MG63 (cell line): ENCODE measurements around the gene SIX1. TPM values are rescaled to one million over a fixed set of nuclear protein-coding genes. Genes with fewer than 3 reads are reported as not detected.
A peak's percentile ranks its signal among the peaks of the same experiment; 100 is the strongest.

Experiments used
- DNase-seq: peaks from one replicate; pipeline ENCODE4 v3.0.0-alpha.2; 2020
- H3K27me3 ChIP-seq: fragments of 250-450 bp; sonication (Bioruptor Pico); 2 replicates; pipeline ENCODE4 v1.5.1; 2020; ENCODE audit warnings: mild to moderate bottlenecking, moderate library complexity
- H3K36me3 ChIP-seq: fragments of 250-450 bp; sonication (Bioruptor Pico); 2 replicates; pipeline ENCODE4 v1.5.1; 2020; ENCODE audit warnings: mild to moderate bottlenecking, moderate library complexity
- H3K4me3 ChIP-seq: fragments of 250-450 bp; sonication (Bioruptor Pico); 2 replicates; pipeline ENCODE4 v1.5.1; 2020; ENCODE audit warnings: mild to moderate bottlenecking, moderate library complexity
- H3K9me3 ChIP-seq: fragments of 250-450 bp; sonication (Bioruptor Pico); 2 replicates; pipeline ENCODE4 v1.5.1; 2020; ENCODE audit warnings: mild to moderate bottlenecking, moderate library complexity
- total RNA-seq: library from RNA; depleted of rRNA; stranded (reverse); fragments of >200 nt; shearing (Covaris generic); gene quantifications from 2 replicates; pipeline ENCODE4 v1.2.3, GENCODE V29; 2014; ENCODE audit warnings: low replicate concordance; rRNA removed

SIX1 gene
- 4.1 and 10.7 TPM in 2 replicates for total RNA-seq

GRCh38 chr14:60648934-60649874 lies at the start of gene SIX1:
TSS of gene SIX1 (minus strand) at chr14:60649477. CDS start at chr14:60649189, 288 bp downstream.
- peak; percentile 85 for DNase-seq
- peak within 1 kb of the TSS; percentile 64 for H3K4me3 ChIP-seq
- H3K36me3 ChIP-seq: peaks cover 3% of the 10 kb centered on the region; the same call in 1 of the 2 replicates
- H3K9me3 ChIP-seq: no peaks in the 10 kb centered on the region
- H3K27me3 ChIP-seq: no peaks in the 10 kb centered on the region

- H3K9me3 ChIP-seq: no peaks in the 10 kb centered on the region
- no peak for DNase-seq
- no peaks in the 10 kb centered on the region for H3K27me3 ChIP-seq
- H3K4me3 ChIP-seq: no peak overlapping the region
- no peaks in the 10 kb centered on the region for H3K36me3 ChIP-seq
Measured at GRCh38 chr14:60695327-60695726, 46.0 kb upstream of the SIX1 start.

- Histone ChIP-seq H3K36me3 (no peaks in the 10 kb centered on the region), H3K4me3 (no peak overlapping the region), H3K9me3 (no peaks in the 10 kb centered on the region), H3K27me3 (no peaks in the 10 kb centered on the region)
- DNase-seq: no peak
Measured at GRCh38 chr14:60691383-60692113, 42.3 kb upstream of the SIX1 start.

DNA sequence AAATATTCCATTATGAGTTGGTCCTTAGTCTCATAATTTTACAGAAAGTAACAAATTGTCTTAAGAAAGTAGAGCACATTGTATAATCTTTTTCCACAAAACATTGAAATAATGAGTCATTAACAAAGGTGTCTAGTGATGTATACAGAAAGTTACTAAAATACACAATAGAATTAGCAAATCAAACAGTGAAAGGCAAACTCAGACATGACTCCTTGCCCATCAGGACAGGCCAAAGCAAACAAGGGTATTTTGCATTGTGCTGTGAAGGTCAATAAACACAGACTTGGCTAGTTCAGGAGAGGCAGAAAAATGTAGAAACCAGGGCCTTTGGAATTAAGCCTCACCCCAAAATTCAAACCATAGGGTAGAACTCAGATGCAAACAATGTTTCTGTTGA lies 37.6 kb upstream of the SIX1 start:
- Histone ChIP-seq H3K4me3 (no peak overlapping the region), H3K27me3 (no peaks in the 10 kb centered on the region), H3K9me3 (no peaks in the 10 kb centered on the region), H3K36me3 (no peaks in the 10 kb centered on the region)
- peak; percentile 1 for DNase-seq

- no peak overlapping the region for H3K4me3 ChIP-seq
- no peaks in the 10 kb centered on the region for H3K36me3 ChIP-seq
- H3K9me3 ChIP-seq: no peaks in the 10 kb centered on the region
- no peak for DNase-seq
- no peaks in the 10 kb centered on the region for H3K27me3 ChIP-seq
Measured at GRCh38 chr14:60684203-60684602, 34.9 kb upstream of the SIX1 start.

DNA sequence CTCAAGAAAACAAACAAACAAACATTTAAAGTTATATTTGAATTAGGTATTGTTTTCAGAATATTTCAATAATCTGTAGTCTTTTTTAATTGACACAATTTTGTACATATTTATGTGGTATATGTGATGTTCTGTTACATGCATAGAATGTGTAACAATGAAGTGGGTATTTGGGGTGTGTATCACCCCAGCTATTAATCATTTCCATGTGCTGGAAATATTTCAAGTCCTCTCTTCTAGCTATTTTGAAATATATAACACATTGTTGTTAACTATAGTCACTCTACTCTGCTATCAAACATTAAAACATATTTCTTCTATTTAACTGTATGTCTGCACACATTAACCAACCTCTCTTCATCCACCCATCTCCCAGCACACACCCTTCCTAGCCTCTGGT lies 32.0 kb upstream of the SIX1 start:
- DNase-seq: no peak
- Histone ChIP-seq H3K9me3 (no peaks in the 10 kb centered on the region), H3K27me3 (no peaks in the 10 kb centered on the region), H3K36me3 (no peaks in the 10 kb centered on the region), H3K4me3 (no peak overlapping the region)

DNA sequence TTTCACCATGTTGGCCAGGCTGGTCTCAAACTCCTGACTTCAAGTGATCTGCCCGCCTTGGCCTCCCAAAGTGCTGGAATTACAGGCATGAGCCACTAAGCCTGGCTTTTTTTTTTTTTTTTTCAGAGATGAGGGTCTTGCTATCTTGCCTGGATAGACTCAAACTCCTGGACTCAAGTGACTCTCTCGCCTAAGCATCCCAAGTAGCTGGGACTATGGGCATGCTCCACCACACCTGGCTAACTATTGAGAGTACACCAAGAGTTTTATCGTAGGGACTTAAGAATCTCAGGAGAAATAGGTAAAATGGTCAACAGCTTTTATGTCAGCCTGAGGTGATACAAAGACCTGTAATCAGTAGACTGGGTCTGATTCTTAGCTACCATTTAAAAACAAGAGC lies 31.2 kb upstream of the SIX1 start:
- DNase-seq: no peak
- H3K27me3 ChIP-seq: no peaks in the 10 kb centered on the region
- no peak overlapping the region for H3K4me3 ChIP-seq
- H3K9me3 ChIP-seq: no peaks in the 10 kb centered on the region
- no peaks in the 10 kb centered on the region for H3K36me3 ChIP-seq

GRCh38 chr14:60679566-60680258 lies 30.4 kb upstream of the SIX1 start:
- DNase-seq: no peak
- no peaks in the 10 kb centered on the region for H3K9me3 ChIP-seq
- no peak overlapping the region for H3K4me3 ChIP-seq
- no peaks in the 10 kb centered on the region for H3K36me3 ChIP-seq
- no peaks in the 10 kb centered on the region for H3K27me3 ChIP-seq

DNA sequence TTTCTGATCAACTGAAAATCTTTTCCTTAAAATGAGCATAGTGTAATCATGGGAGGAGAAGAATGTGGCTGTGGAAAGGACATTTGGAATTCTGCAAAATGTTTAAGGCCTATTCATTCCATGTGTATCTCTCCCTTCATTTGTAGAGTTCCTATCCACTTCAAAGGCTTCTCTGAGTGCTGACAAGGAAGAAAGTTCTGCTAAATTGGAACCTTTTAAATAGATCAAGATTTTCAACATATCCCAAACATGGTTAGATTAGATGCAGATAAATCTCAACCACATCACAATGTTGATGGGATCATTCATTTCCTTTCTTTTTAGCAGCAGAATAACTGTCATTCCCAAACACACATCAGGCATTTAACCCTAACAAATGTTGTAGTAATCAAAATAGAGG lies 28.4 kb upstream of the SIX1 start:
- H3K4me3 ChIP-seq: no peak overlapping the region
- DNase-seq: no peak
- H3K27me3 ChIP-seq: no peaks in the 10 kb centered on the region
- H3K36me3 ChIP-seq: no peaks in the 10 kb centered on the region
- H3K9me3 ChIP-seq: no peaks in the 10 kb centered on the region

DNA sequence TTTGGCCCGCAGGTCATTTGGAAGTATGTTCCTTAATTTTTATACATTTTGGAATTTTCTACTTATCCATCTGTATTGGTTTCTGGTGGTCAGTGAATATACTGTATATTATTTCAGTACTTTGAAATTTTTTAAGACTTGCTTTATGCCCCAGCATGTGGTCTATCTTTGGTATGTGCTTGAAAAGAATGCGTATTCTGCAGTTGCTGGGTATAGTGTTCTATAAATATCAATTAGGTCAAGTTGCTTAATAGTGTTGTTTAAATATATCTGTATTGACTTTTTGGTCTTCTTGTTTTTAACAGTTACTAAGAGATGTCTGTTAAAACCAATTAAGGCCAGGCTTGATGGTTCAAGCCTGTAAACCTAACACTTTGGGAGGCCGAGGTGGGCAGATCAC lies 21.7 kb upstream of the SIX1 start:
- Histone ChIP-seq H3K27me3 (no peaks in the 10 kb centered on the region), H3K9me3 (no peaks in the 10 kb centered on the region), H3K36me3 (no peaks in the 10 kb centered on the region), H3K4me3 (no peak overlapping the region)
- DNase-seq: no peak

DNA sequence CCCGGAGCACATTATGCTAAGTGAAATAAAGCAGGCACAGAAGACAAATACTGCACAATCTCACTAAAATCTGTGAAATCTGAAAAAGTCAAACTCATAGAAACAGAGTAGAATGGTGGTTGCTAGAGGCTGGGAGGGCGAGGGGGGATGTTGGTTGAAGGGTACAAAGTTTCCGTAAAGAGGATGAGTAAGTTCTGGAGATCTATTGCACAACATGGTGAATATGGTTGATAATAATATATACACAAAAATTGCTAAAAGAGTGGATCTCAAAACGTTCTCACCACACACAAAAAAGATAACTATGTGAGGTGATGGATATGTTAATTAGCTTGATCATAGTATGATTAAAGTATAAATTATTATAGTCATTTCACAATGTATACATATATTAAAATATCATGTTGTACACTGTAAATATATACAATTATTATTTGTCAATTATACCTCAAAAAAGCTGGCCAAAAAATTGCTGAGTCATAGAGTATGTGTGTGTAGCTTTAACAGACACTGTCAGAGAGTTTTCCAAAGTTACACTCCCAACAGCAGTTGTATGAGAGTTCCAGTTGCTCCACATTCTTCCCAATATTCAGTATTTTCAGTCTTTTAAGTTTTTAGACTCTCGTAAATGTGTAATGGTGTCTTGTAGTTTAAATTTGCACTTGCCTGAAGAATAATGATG lies 19.3 kb upstream of the SIX1 start:
- H3K4me3 ChIP-seq: no peak overlapping the region
- no peak for DNase-seq

DNA sequence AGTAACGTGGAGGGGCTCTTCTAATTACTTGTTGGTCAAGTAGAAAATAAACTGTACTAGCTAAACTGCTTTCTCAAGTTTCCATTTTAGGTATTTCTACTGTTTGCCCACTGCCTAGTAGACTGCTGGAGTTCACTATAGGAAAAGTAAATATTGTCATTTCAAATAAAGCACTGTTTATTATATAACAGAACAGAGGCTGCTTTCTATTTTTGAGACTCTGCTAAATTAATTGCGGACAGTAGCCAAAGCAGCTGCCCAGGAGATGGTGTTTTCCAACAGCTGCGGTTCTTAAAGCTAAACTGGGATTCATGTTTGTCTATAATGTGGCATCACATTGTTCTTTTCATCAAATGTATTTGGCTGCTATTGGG lies 15.9 kb upstream of the SIX1 start:
- no peaks in the 10 kb centered on the region for H3K36me3 ChIP-seq
- no peaks in the 10 kb centered on the region for H3K9me3 ChIP-seq
- H3K27me3 ChIP-seq: no peaks in the 10 kb centered on the region
- DNase-seq: no peak
- no peak overlapping the region for H3K4me3 ChIP-seq

More for the DNA sequence above, 19.3 kb upstream of the SIX1 start:
- Histone ChIP-seq H3K9me3 (no peaks in the 10 kb centered on the region), H3K36me3 (no peaks in the 10 kb centered on the region), H3K27me3 (no peaks in the 10 kb centered on the region)

DNA sequence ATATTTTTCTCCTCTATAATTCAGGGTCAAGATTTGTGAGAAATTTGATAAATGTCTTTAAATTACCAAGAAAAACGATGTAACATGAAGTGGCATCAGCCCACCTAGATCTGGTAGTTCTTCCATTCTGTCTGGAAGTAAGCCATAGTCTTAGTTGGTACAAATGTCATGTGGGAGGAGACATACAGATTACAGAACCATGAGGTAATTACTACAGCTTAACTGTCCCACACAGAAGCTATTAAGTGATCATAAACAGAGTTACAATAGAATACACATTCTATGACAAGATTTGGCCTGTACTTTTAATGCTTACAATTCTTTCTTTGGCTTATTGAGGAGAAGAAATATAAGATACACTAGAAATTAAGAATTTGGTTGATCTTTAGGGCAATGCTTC lies 13.7 kb upstream of the SIX1 start:
- no peak for DNase-seq
- no peaks in the 10 kb centered on the region for H3K27me3 ChIP-seq
- no peaks in the 10 kb centered on the region for H3K9me3 ChIP-seq
- H3K36me3 ChIP-seq: no peaks in the 10 kb centered on the region
- no peak overlapping the region for H3K4me3 ChIP-seq

DNA sequence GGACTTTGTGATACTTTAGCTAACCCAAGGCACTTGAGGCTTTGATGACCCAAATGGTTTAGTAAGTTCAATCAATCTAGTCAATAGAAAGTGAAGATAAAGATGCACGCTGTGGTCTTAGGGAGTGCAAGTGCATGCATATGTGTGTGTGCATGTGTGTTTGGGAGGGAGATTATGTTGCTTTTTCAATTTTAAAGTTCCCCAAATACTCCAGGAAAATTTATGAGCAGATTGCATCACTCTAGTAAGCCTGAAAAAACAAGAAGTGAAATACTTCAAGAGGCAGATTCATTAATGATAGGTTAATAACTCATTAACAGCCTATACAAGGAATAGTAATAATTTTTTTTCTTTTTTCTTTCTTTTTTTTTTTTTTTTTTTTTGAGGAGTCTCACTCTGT lies 12.4 kb upstream of the SIX1 start:
- no peaks in the 10 kb centered on the region for H3K27me3 ChIP-seq

DNA sequence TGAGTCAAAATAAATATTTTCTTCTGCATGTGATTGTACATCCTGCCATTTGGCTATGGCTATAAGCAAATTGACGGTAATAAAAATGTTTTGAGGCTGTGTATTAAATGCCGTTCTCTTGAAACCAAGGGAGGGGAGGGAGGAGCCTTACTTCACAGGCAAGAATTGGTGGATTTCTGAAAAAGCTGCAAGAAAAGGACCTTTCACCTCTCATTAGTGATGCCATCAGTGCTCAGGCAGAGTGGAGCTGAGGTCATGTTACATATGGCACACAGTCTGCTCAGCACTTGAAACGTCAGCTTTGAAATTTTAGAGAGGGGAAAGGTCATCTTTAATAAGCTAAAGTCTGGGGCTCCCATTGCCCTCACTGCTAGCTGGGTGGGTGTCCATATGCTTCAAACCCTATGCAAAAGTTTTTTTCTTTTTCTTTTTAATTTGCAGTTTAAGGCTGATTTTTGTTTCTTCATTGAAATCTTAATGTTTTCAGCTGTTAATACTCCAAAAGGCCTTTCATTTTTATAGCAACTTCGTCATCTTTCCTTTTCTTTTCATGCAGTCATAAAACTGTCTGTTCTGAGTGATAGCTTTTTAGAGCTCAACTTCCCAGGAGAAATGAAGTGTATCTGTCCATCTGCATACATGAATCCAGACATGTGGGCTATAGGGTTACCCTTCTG lies 9.8 kb upstream of the SIX1 start:
- no peak for DNase-seq
- Histone ChIP-seq H3K36me3 (no peaks in the 10 kb centered on the region), H3K4me3 (no peak overlapping the region), H3K9me3 (no peaks in the 10 kb centered on the region), H3K27me3 (no peaks in the 10 kb centered on the region)

More for the DNA sequence above, 12.4 kb upstream of the SIX1 start:
- H3K9me3 ChIP-seq: no peaks in the 10 kb centered on the region
- no peaks in the 10 kb centered on the region for H3K36me3 ChIP-seq
- no peak overlapping the region for H3K4me3 ChIP-seq
- no peak for DNase-seq

GRCh38 chr14:60658211-60658690 lies 9.0 kb upstream of the SIX1 start:
- no peaks in the 10 kb centered on the region for H3K27me3 ChIP-seq
- DNase-seq: no peak
- H3K36me3 ChIP-seq: no peaks in the 10 kb centered on the region
- no peak overlapping the region for H3K4me3 ChIP-seq
- no peaks in the 10 kb centered on the region for H3K9me3 ChIP-seq
